GM13977 (cell line): ENCODE measurements around the gene RELL1.

Experiments
- DNase-seq: peaks from one replicate; pipeline ENCODE4 v3.0.0; 2012; ENCODE audit warnings: low spot score
- CTCF ChIP-seq: IDR thresholded peaks from 2 replicates; pipeline ENCODE4 v1.5.1; 2012; ENCODE audit warnings: mild to moderate bottlenecking, control low read depth; ENCODE audit not compliant: insufficient read depth; ENCODE audit errors: extremely low read depth, missing control alignments
- in situ Hi-C: fragments of 300-500 bp; cut with MboI; formaldehyde crosslinking; loops from one replicate; pipeline ENCODE4 v1.12.0; 2022; ENCODE audit warnings: low sequenced_read_pairs, low pct_unique_long_range_greater_than_20kb, mixed read lengths, inconsistent platforms; ENCODE audit not compliant: unreplicated experiment

Gene RELL1

GRCh38 chr4:37561196-37561802 is 124.9 kb downstream of the RELL1 start:
- no peak for DNase-seq

More at GRCh38 chr4:37561196-37561802, 124.9 kb downstream of the RELL1 start:
- in situ Hi-C loops, result no loop called here
- no peak for TF ChIP-seq CTCF
